DMS 273 (cell line): ENCODE measurements around the gene SAP30BP.
"Not testable (repeated sequence)": the region's sequence is repeated elsewhere in the genome, so short reads cannot be mapped to it uniquely, and the experiment has no call there.

Source experiments
- DNase-seq: peaks from one replicate; lab custom pipeline; 2025; ENCODE audit not compliant: unreplicated experiment; lab: John Stamatoyannopoulos, UW

The SAP30BP gene

GRCh38 chr17:75633486-75634375 lies 33.4 kb upstream of the SAP30BP start:
- DNase-seq = peak; percentile 97

- no peak for DNase-seq
These were observed 32.8 kb upstream of the SAP30BP start for GRCh38 chr17:75634376-75634740.

GRCh38 chr17:75634754-75635609 lies 32.2 kb upstream of the SAP30BP start:
- no peak for DNase-seq

- DNase-seq = peak; percentile 87
These were observed 31.4 kb upstream of the SAP30BP start for GRCh38 chr17:75635610-75636202.

- no peak for DNase-seq
These were observed 30.6 kb upstream of the SAP30BP start for GRCh38 chr17:75636381-75637142.

GRCh38 chr17:75637143-75637538 lies 30.0 kb upstream of the SAP30BP start:
- DNase-seq = no peak

GRCh38 chr17:75637551-75637950 lies 29.6 kb upstream of the SAP30BP start:
- no peak for DNase-seq

- DNase-seq = not testable (repeated sequence)
These were observed 29.1 kb upstream of the SAP30BP start for GRCh38 chr17:75638039-75638438.

GRCh38 chr17:75638893-75639292 lies 28.2 kb upstream of the SAP30BP start:
- DNase-seq = no peak

- no peak for DNase-seq
These were observed 27.8 kb upstream of the SAP30BP start for GRCh38 chr17:75639327-75639726.

- no peak for DNase-seq
These were observed 27.2 kb upstream of the SAP30BP start for GRCh38 chr17:75639771-75640555.

GRCh38 chr17:75640556-75641119 lies 26.5 kb upstream of the SAP30BP start:
- no peak for DNase-seq

- no peak for DNase-seq
These were observed 25.8 kb upstream of the SAP30BP start for GRCh38 chr17:75641343-75641742.

- DNase-seq = no peak
These were observed 24.9 kb upstream of the SAP30BP start for GRCh38 chr17:75642182-75642783.

GRCh38 chr17:75642784-75643642 lies 24.1 kb upstream of the SAP30BP start:
- DNase-seq = no peak

GRCh38 chr17:75643643-75644017 lies 23.5 kb upstream of the SAP30BP start:
- DNase-seq = no peak

- DNase-seq = no peak
These were observed 21.6 kb upstream of the SAP30BP start for GRCh38 chr17:75645501-75645888.

GRCh38 chr17:75645889-75646637 lies 21.1 kb upstream of the SAP30BP start:
- no peak for DNase-seq
